Osteocyte (in vitro differentiated cells): ENCODE results near the gene GNB4. TPM values are rescaled to one million over a fixed set of nuclear protein-coding genes. Genes with fewer than 3 reads are reported as not detected.

Experiments
- DNase-seq: peaks from one replicate; pipeline ENCODE4 v3.0.0; 2021; ENCODE audit warnings: mixed read lengths; ENCODE audit not compliant: unreplicated experiment; ENCODE audit errors: extremely low spot score
- H3K27ac Mint-ChIP-seq: one replicate; pipeline ENCODE4 v1.8.0; 2021; ENCODE audit warnings: mild to moderate bottlenecking, mixed read lengths; ENCODE audit not compliant: unreplicated experiment
- H3K27me3 Mint-ChIP-seq: one replicate; pipeline ENCODE4 v1.8.0; 2021; ENCODE audit warnings: mixed read lengths; ENCODE audit not compliant: unreplicated experiment
- H3K36me3 Mint-ChIP-seq: one replicate; pipeline ENCODE4 v1.8.0; 2021; ENCODE audit warnings: mixed read lengths; ENCODE audit not compliant: unreplicated experiment
- H3K4me1 Mint-ChIP-seq: one replicate; pipeline ENCODE4 v1.8.0; 2021; ENCODE audit warnings: mixed read lengths; ENCODE audit not compliant: unreplicated experiment
- H3K4me3 Mint-ChIP-seq: one replicate; pipeline ENCODE4 v1.8.0; 2021; ENCODE audit warnings: mild to moderate bottlenecking, moderate library complexity, mixed read lengths; ENCODE audit not compliant: unreplicated experiment
- H3K9me3 Mint-ChIP-seq: one replicate; pipeline ENCODE4 v1.8.0; 2021; ENCODE audit warnings: mixed read lengths; ENCODE audit not compliant: unreplicated experiment
- long read RNA-seq: library from polyadenylated mRNA; unstranded; transcript quantifications from one replicate; pipeline ENCODE4 v2.0.0, GENCODE V29; 2021
- total RNA-seq: library from RNA; stranded (reverse); gene quantifications from 2 replicates; pipeline ENCODE4 v1.2.1, GENCODE V29; 2021
- TF ChIP-seq, protein P1 (sequence below): fragments of 200-600 bp; sonication (generic); IDR thresholded peaks from 2 replicates; pipeline ENCODE4 v1.5.0; 2021; ENCODE audit warnings: antibody characterized with exemption, mild to moderate bottlenecking, moderate library complexity

The GNB4 gene
- total RNA-seq = 56.7 and 58.3 TPM in 2 replicates
- long read RNA-seq, full-length matches to known transcripts = 193 of 224 reads
- long read RNA-seq, partial matches to known transcripts = 7 of 224 reads
- long read RNA-seq, other reads (novel, unspliced or antisense) = 24 of 224 reads

GRCh38 chr3:179451265-179452175 is at the start of gene GNB4:
TSS of gene GNB4 (minus strand) at chr3:179451470. CDS start at chr3:179426200, 25,270 bp downstream.
- peaks cover 40% of the 10 kb centered on the region for H3K4me1 Mint-ChIP-seq
- DNase-seq = peak; percentile 95
- TF ChIP-seq, protein P1, sequence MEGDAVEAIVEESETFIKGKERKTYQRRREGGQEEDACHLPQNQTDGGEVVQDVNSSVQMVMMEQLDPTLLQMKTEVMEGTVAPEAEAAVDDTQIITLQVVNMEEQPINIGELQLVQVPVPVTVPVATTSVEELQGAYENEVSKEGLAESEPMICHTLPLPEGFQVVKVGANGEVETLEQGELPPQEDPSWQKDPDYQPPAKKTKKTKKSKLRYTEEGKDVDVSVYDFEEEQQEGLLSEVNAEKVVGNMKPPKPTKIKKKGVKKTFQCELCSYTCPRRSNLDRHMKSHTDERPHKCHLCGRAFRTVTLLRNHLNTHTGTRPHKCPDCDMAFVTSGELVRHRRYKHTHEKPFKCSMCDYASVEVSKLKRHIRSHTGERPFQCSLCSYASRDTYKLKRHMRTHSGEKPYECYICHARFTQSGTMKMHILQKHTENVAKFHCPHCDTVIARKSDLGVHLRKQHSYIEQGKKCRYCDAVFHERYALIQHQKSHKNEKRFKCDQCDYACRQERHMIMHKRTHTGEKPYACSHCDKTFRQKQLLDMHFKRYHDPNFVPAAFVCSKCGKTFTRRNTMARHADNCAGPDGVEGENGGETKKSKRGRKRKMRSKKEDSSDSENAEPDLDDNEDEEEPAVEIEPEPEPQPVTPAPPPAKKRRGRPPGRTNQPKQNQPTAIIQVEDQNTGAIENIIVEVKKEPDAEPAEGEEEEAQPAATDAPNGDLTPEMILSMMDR = no peak

DNA sequence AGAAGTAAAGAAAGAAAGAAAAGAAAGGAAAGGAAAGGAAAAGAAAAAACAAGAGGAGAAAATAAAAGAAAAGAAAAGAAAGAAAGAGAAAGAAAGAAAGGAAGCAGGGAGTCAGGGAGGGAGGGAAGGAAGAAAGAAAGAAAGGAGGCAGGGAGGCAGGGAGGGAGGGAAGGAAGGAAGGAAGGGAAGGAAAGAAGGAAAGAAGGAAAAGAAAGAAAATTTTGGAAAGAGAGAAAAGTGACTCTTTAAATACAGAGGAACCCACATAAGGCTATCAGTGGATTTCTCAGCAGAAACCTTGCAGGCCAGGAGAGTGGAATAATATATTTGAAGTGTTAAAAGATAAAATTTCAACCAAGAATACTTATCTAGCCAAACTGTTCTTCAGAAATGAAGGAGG is 44.2 kb upstream of the GNB4 start:
- TF ChIP-seq, protein P1 = no peak
- DNase-seq = no peak
- Mint-ChIP-seq H3K4me3 (no peak overlapping the region), H3K9me3 (peaks cover 39% of the 10 kb centered on the region), H3K27ac (no peak overlapping the region), H3K27me3 (peaks cover 15% of the 10 kb centered on the region), H3K36me3 (no peaks in the 10 kb centered on the region), H3K4me1 (no peaks in the 10 kb centered on the region)

More at GRCh38 chr3:179451265-179452175, at the start of gene GNB4:
- Mint-ChIP-seq H3K36me3 (peaks cover 10% of the 10 kb centered on the region), H3K27me3 (no peaks in the 10 kb centered on the region), H3K4me3 (peak within 1 kb of the TSS; percentile 91), H3K9me3 (no peaks in the 10 kb centered on the region), H3K27ac (peak within 1 kb of the TSS; percentile 97)

GRCh38 chr3:179493260-179493659 is 42.0 kb upstream of the GNB4 start:
- H3K9me3 Mint-ChIP-seq = peaks cover 39% of the 10 kb centered on the region
- TF ChIP-seq, protein P1 = no peak

GRCh38 chr3:179488213-179488612 is 36.9 kb upstream of the GNB4 start:
- TF ChIP-seq, protein P1 = no peak
- Mint-ChIP-seq H3K27ac (no peak overlapping the region), H3K27me3 (peaks cover 6% of the 10 kb centered on the region), H3K9me3 (peaks cover 6% of the 10 kb centered on the region), H3K36me3 (no peaks in the 10 kb centered on the region), H3K4me3 (no peak overlapping the region), H3K4me1 (no peaks in the 10 kb centered on the region)
- no peak for DNase-seq

More at GRCh38 chr3:179493260-179493659, 42.0 kb upstream of the GNB4 start:
- Mint-ChIP-seq H3K27ac (no peak overlapping the region), H3K27me3 (peaks cover 15% of the 10 kb centered on the region), H3K4me3 (no peak overlapping the region), H3K36me3 (no peaks in the 10 kb centered on the region), H3K4me1 (no peaks in the 10 kb centered on the region)
- DNase-seq = no peak

DNA sequence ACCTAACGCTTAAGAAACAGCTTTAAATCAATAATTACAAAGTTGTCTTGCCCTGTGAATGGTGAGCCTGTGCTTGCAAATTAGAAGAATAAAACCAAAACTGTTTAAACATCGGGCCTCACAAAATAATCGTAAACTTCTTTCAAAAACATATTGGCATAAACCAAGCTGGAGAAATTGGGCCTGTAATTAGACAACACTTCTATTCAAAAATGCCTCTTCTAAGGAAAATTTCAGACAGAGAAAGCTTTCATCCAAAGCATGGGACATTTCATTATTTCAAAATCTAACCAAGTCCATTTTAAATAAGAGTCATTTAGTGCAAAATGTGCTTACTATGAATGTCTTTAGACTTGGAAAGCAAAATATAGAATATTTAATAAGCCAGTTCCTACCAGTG is 35.5 kb upstream of the GNB4 start:
- Mint-ChIP-seq H3K4me1 (no peaks in the 10 kb centered on the region), H3K36me3 (no peaks in the 10 kb centered on the region), H3K9me3 (no peaks in the 10 kb centered on the region), H3K27ac (no peak overlapping the region), H3K27me3 (peaks cover 6% of the 10 kb centered on the region), H3K4me3 (no peak overlapping the region)
- TF ChIP-seq, protein P1 = no peak
- no peak for DNase-seq
